Measurements from ENCODE around the gene FBXL14.

GRCh38 chr12:1536817-1537216 lies 57.6 kb downstream of the FBXL14 start:
- TF ChIP-seq, protein P1, sequence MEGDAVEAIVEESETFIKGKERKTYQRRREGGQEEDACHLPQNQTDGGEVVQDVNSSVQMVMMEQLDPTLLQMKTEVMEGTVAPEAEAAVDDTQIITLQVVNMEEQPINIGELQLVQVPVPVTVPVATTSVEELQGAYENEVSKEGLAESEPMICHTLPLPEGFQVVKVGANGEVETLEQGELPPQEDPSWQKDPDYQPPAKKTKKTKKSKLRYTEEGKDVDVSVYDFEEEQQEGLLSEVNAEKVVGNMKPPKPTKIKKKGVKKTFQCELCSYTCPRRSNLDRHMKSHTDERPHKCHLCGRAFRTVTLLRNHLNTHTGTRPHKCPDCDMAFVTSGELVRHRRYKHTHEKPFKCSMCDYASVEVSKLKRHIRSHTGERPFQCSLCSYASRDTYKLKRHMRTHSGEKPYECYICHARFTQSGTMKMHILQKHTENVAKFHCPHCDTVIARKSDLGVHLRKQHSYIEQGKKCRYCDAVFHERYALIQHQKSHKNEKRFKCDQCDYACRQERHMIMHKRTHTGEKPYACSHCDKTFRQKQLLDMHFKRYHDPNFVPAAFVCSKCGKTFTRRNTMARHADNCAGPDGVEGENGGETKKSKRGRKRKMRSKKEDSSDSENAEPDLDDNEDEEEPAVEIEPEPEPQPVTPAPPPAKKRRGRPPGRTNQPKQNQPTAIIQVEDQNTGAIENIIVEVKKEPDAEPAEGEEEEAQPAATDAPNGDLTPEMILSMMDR (conservative IDR thresholded peaks at IDR 0.05; ENCODE audit: low read depth, low read length), result no peak
- no peak for TF ChIP-seq EZH2 (IDR thresholded peaks at IDR 0.05; ENCODE audit: borderline replicate concordance, low read depth, low read length, poor library complexity, severe bottlenecking)
